ENCODE data around the gene TOR1B.

GRCh38 chr9:129783516-129784361 is 19.2 kb upstream of the TOR1B start:
- TF ChIP-seq ATF3 (IDR thresholded peaks at IDR 0.05) (no peak), CTCF (IDR thresholded peaks at IDR 0.05; ENCODE audit: low read depth, low read length, missing input control) (peak; percentile 94), MAX (IDR thresholded peaks at IDR 0.05) (no peak)

Measured in liver (tissue), 3 donors.